ENCODE data around the gene PIGS. TPM values are rescaled to one million over a fixed set of nuclear protein-coding genes. Genes with fewer than 3 reads are reported as not detected.

The PIGS gene
- total and polyA plus RNA-seq, 7 donors, result 16.7 to 44.9 (median 31.6) TPM

DNA sequence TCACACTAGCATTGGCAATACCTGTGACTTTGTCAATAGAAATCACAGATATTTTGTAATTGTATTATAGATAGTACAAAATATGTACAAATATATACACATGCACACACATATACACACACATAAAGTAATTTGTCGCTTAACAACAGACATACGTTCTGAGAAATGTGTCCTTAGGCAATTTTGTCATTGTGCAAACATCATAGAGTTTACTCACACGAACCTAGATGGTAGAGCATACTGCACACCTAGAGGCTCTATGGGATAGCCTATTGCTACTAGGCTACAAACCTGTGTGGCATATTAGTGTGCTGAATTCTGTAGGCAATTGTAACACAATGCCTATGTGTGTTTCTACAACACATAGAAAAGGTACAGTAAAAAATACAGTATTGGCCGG is 29.9 kb downstream of the PIGS start:
- TF ChIP-seq, protein P1, sequence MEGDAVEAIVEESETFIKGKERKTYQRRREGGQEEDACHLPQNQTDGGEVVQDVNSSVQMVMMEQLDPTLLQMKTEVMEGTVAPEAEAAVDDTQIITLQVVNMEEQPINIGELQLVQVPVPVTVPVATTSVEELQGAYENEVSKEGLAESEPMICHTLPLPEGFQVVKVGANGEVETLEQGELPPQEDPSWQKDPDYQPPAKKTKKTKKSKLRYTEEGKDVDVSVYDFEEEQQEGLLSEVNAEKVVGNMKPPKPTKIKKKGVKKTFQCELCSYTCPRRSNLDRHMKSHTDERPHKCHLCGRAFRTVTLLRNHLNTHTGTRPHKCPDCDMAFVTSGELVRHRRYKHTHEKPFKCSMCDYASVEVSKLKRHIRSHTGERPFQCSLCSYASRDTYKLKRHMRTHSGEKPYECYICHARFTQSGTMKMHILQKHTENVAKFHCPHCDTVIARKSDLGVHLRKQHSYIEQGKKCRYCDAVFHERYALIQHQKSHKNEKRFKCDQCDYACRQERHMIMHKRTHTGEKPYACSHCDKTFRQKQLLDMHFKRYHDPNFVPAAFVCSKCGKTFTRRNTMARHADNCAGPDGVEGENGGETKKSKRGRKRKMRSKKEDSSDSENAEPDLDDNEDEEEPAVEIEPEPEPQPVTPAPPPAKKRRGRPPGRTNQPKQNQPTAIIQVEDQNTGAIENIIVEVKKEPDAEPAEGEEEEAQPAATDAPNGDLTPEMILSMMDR (IDR thresholded peaks at IDR 0.05), result no peak
- H3K36me3 ChIP-seq (ENCODE audit: insufficient read depth in 1 of 2, low read depth in 1 of 2), result no peaks in the 10 kb centered on the region
- H3K27ac ChIP-seq, result no peak overlapping the region
- DNase-seq (no peak), ATAC-seq (no peak)
- no peaks in the 10 kb centered on the region for H3K9me3 ChIP-seq
- intact Hi-C loops (cut with DNase I), result no loop called here
- H3K27me3 ChIP-seq (ENCODE audit: insufficient read depth in 3 of 3, low read length in 2 of 3), result no peaks in the 10 kb centered on the region
- WGBS, 3 donors, result 87 to 92% (median 90%) methylated on average over 4 of the region's 4 CpGs
- no peaks in the 10 kb centered on the region for H3K4me1 ChIP-seq
- no peak overlapping the region for H3K4me3 ChIP-seq

DNA sequence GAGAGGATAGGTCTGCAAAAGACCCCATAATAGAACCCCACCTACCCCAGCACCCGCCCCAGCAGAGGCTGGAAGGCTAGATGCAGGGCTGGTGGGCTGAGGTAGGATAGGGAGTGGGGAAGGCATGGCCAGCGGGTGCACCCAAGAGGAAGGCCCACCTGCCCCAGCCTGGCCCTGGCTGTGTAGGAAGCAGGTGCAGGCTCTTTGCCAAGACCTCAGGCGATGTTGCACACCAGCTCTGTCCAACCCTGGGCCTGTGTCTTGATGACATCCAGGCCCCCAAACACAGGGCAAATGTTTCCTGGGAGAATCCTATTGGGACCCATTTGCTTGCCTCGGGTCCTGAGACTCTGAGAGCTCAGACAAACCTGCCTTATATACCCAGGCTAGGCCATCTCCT is 31.1 kb downstream of the PIGS start:
- TF ChIP-seq, protein P1 (IDR thresholded peaks at IDR 0.05), result no peak
- DNase-seq (no peak), ATAC-seq (no peak)
- Histone ChIP-seq H3K4me1 (no peaks in the 10 kb centered on the region), H3K4me3 (no peak overlapping the region), H3K27me3 (ENCODE audit: insufficient read depth in 3 of 3, low read length in 2 of 3) (no peaks in the 10 kb centered on the region), H3K9me3 (no peaks in the 10 kb centered on the region), H3K36me3 (ENCODE audit: insufficient read depth in 1 of 2, low read depth in 1 of 2) (no peaks in the 10 kb centered on the region), H3K27ac (no peak overlapping the region)
- WGBS, 3 donors, result 82 to 87% (median 83%) methylated on average over 4 of the region's 4 CpGs
- intact Hi-C loops (cut with DNase I), result loop anchor here in 1 of 2 donors (1.0 kb wide), 1 partner anchor 46 kb away; no protein-coding TSS in a partner anchor

DNA sequence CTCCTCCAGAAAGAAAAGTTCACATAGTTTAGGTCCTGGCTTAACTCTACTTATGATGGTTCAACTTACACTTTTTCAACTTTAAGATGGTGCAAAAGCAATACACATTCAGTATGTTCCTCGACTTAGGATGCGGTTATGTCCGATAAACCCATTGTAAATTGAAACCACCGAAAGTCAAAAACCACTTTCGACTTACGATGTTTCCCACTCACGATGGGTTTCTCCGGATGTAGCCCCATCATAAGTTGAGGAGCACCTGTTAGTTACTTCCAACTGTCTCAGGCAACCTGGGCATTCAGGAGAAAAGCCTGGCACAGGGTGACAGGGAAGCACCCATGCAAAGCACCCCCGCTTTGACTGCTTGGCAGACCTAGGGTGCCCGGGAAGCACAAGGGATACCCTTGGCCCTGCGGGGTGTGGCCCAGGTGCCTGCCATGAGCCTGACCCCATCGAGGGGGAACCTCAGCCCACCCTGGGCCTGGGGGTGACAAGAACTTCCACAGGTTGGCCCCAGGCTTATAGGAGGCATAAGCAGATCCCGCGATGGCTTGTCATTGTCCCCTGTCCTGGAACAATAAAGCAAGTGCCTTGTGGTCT is 32.9 kb downstream of the PIGS start:
- TF ChIP-seq, protein P1 (IDR thresholded peaks at IDR 0.05), result no peak
- H3K27ac ChIP-seq, result no peak overlapping the region
- H3K27me3 ChIP-seq (ENCODE audit: insufficient read depth in 3 of 3, low read length in 2 of 3), result no peaks in the 10 kb centered on the region
- H3K36me3 ChIP-seq (ENCODE audit: insufficient read depth in 1 of 2, low read depth in 1 of 2), result no peaks in the 10 kb centered on the region
- 65 to 73% (median 70%) methylated on average over 14 of the region's 14 CpGs for WGBS, 3 donors
- no peaks in the 10 kb centered on the region for H3K4me1 ChIP-seq
- intact Hi-C loops (cut with DNase I), result loop anchor here in 1 of 2 donors (5.0 kb wide), 1 partner anchor 46 kb away; no protein-coding TSS in a partner anchor
- H3K4me3 ChIP-seq, result no peak overlapping the region
- DNase-seq, result no peak
- H3K9me3 ChIP-seq, result no peaks in the 10 kb centered on the region
- ATAC-seq, result no peak

DNA sequence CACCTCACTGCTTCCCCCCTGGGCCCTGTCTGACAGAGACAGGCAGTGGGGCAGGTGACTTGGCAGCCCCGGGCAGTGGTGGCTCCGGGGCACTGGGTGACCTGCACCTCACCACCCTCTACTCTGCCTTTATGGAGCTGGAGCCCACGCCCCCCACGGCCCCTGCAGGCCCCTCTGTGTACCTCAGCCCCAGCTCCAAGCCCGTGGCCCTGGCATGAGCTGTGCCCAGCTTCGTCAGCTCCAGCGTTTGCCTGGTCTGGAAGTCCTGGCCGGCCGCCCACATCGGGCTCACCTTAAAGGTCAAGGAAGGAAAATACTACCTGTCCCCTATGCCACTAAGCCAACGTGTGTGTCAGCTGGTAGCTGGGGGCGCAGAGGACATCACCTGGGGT is 34.1 kb downstream of the PIGS start:
- DNase-seq (no peak), ATAC-seq (no peak)
- no peaks in the 10 kb centered on the region for H3K9me3 ChIP-seq
- H3K4me1 ChIP-seq, result no peaks in the 10 kb centered on the region
- no peaks in the 10 kb centered on the region for H3K27me3 ChIP-seq (ENCODE audit: insufficient read depth in 3 of 3, low read length in 2 of 3)
- no peak overlapping the region for H3K4me3 ChIP-seq
- intact Hi-C loops (cut with DNase I), result loop anchor here in 1 of 2 donors (5.0 kb wide), 1 partner anchor 45 kb away; no protein-coding TSS in a partner anchor
- no peak overlapping the region for H3K27ac ChIP-seq
- WGBS, 3 donors, result 73 to 84% (median 75%) methylated on average over 11 to 12 of the region's 12 CpGs
- no peaks in the 10 kb centered on the region for H3K36me3 ChIP-seq (ENCODE audit: insufficient read depth in 1 of 2, low read depth in 1 of 2)
- TF ChIP-seq, protein P1 (IDR thresholded peaks at IDR 0.05), result no peak

All from psoas muscle (tissue), 8 donors.